ENCODE results near the gene POLR3E. TPM values are rescaled to one million over a fixed set of nuclear protein-coding genes. Genes with fewer than 3 reads are reported as not detected.

POLR3E gene
- total and polyA plus RNA-seq, 12 donors: 22.3 to 40.7 (median 30.6) TPM

DNA sequence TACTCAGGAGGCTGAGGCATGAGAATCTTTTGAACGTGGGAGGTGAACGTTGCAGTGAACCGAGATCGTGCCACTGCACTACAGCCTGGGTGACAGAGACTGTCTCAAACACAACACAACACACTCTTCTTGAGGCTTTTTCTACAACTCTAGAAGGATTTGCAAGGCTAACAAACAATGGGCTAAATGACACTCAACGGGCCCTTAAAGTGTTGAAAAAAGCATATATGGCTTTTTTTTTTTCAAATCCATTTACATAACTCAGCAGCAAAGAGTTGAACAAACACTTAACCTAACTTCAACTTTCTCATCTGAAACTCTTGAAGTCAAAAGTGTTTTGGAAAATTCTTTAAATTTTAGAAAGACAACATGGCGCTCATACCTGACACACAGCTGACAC, 54.9 kb downstream of the POLR3E start:
- intact Hi-C loops (cut with DNase I): no loop called here
- WGBS, 2 donors: 97% methylated on average over 6 of the region's 6 CpGs
- Histone ChIP-seq H3K27ac (peak overlapping the region in 1 of 10 donors; percentile 46), H3K27me3 (no peaks in the 10 kb centered on the region), H3K9me3 (no peaks in the 10 kb centered on the region), H3K36me3 (peaks cover 0 to 61% (median 10%) of the 10 kb centered on the region in 9 donors), H3K4me1 (peaks cover 0 to 47% (median 8%) of the 10 kb centered on the region in 9 donors), H3K4me3 (no peak overlapping the region)
- TF ChIP-seq, protein P1, sequence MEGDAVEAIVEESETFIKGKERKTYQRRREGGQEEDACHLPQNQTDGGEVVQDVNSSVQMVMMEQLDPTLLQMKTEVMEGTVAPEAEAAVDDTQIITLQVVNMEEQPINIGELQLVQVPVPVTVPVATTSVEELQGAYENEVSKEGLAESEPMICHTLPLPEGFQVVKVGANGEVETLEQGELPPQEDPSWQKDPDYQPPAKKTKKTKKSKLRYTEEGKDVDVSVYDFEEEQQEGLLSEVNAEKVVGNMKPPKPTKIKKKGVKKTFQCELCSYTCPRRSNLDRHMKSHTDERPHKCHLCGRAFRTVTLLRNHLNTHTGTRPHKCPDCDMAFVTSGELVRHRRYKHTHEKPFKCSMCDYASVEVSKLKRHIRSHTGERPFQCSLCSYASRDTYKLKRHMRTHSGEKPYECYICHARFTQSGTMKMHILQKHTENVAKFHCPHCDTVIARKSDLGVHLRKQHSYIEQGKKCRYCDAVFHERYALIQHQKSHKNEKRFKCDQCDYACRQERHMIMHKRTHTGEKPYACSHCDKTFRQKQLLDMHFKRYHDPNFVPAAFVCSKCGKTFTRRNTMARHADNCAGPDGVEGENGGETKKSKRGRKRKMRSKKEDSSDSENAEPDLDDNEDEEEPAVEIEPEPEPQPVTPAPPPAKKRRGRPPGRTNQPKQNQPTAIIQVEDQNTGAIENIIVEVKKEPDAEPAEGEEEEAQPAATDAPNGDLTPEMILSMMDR (IDR thresholded peaks at IDR 0.05): no peak
- DNase-seq (no peak), ATAC-seq (no peak)

GRCh38 chr16:22352723-22353122, 55.5 kb downstream of the POLR3E start:
- WGBS, 2 donors: 93 to 97% methylated on average over 5 of the region's 5 CpGs
- ATAC-seq: no peak
- H3K27me3 ChIP-seq: no peaks in the 10 kb centered on the region
- H3K27ac ChIP-seq: peak overlapping the region in 1 of 10 donors; percentile 46
- no peak for DNase-seq
- intact Hi-C loops (cut with DNase I): no loop called here
- H3K4me3 ChIP-seq: no peak overlapping the region
- no peaks in the 10 kb centered on the region for H3K9me3 ChIP-seq
- H3K36me3 ChIP-seq: peaks cover 0 to 61% (median 4%) of the 10 kb centered on the region in 9 donors
- TF ChIP-seq, protein P1 (IDR thresholded peaks at IDR 0.05): no peak
- peaks cover 0 to 46% (median 8%) of the 10 kb centered on the region in 9 donors for H3K4me1 ChIP-seq

DNA sequence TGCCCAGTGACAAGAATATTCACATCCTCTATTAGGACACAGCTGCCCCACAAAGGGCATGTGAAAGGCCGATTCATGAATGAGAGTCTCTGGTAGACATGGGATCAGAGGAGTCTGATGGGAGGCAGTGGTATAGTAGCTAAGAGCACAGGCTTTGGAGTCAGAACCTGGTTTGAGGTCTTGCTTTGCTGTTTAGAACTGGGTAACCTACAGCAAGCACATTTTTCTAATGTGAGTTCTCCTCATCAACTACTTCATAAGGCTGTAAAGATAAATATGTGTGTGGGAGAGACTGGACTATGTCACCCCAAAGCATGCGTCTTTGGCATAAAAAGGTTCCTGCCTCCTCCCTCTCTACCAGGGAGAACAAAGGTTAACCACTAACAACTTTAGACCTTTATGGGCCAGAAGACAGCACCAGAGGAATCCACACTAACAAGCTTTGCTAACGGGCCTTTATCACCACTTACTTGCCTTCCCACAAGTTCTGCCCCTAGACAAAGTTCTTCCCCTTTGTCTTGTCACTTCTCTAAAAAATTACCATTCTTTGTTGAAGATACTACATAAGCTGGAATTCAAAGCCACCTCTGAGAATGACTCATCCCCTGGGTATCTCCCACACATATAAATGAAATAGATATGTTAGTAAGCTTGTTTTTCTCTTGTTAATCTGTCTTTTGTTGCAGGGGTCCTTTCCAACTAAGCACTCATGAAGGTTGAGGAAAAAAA, 56.1 kb downstream of the POLR3E start:
- TF ChIP-seq, protein P1 (IDR thresholded peaks at IDR 0.05): no peak

GRCh38 chr16:22353933-22354541, 56.8 kb downstream of the POLR3E start:
- Histone ChIP-seq H3K4me1 (peaks cover 0 to 46% (median 8%) of the 10 kb centered on the region in 9 donors), H3K36me3 (peaks cover 0 to 54% (median 4%) of the 10 kb centered on the region in 9 donors), H3K27me3 (no peaks in the 10 kb centered on the region), H3K9me3 (no peaks in the 10 kb centered on the region), H3K4me3 (no peak overlapping the region), H3K27ac (peak overlapping the region in 2 of 10 donors; percentile 46 to 56)
- 71 to 72% methylated on average over 5 of the region's 5 CpGs for WGBS, 2 donors
- no peak for DNase-seq
- TF ChIP-seq, protein P1 (IDR thresholded peaks at IDR 0.05): no peak
- no peak for ATAC-seq
- intact Hi-C loops (cut with DNase I): no loop called here

More for the DNA sequence above, 56.1 kb downstream of the POLR3E start:
- intact Hi-C loops (cut with DNase I): no loop called here
- H3K4me3 ChIP-seq: no peak overlapping the region
- no peaks in the 10 kb centered on the region for H3K9me3 ChIP-seq
- ATAC-seq (peak in 4 of 8 donors; percentile 30 to 45 (median 42)), DNase-seq (no peak)
- H3K36me3 ChIP-seq: peaks cover 0 to 60% (median 4%) of the 10 kb centered on the region in 9 donors
- 53 to 65% methylated on average over 3 of the region's 3 CpGs for WGBS, 2 donors
- peak overlapping the region in 3 of 10 donors; percentile 23 to 56 (median 46) for H3K27ac ChIP-seq
- H3K27me3 ChIP-seq: no peaks in the 10 kb centered on the region
- H3K4me1 ChIP-seq: peaks cover 0 to 46% (median 8%) of the 10 kb centered on the region in 9 donors

All from heart right ventricle (tissue), 16 donors.